Endodermal cell (in vitro differentiated cells): ENCODE results near the gene EDEM3. TPM values are rescaled to one million over a fixed set of nuclear protein-coding genes. Genes with fewer than 3 reads are reported as not detected.
A peak's percentile ranks its signal among the peaks of the same experiment; 100 is the strongest.

Source experiments
- DNase-seq: peaks from one replicate; pipeline ENCODE4 v3.0.0-alpha.2; 2017
- H3K27ac ChIP-seq: 2 replicates; pipeline ENCODE4 v1.5.1; 2013; ENCODE audit warnings: mild to moderate bottlenecking, low read depth, low read length, moderate library complexity
- H3K27me3 ChIP-seq: 2 replicates; pipeline ENCODE4 v1.6.1; 2013; ENCODE audit warnings: mild to moderate bottlenecking, low read length, moderate library complexity; ENCODE audit not compliant: insufficient read depth, control insufficient read depth, poor library complexity, severe bottlenecking
- H3K36me3 ChIP-seq: 2 replicates; pipeline ENCODE4 v1.7.0; 2013; ENCODE audit warnings: mild to moderate bottlenecking, low read length, moderate library complexity; ENCODE audit not compliant: control insufficient read depth, insufficient read depth
- H3K4me1 ChIP-seq: one replicate; pipeline ENCODE4 v1.7.0; 2013; ENCODE audit warnings: low read length; ENCODE audit not compliant: control insufficient read depth, insufficient read depth
- H3K4me3 ChIP-seq: 2 replicates; pipeline ENCODE4 v1.5.1; 2013; ENCODE audit warnings: mild to moderate bottlenecking, low read length, moderate library complexity
- H3K9ac ChIP-seq: 2 replicates; pipeline ENCODE4 v1.6.1; 2013; ENCODE audit warnings: mild to moderate bottlenecking, low read length, moderate library complexity; ENCODE audit not compliant: poor library complexity, severe bottlenecking; ENCODE audit errors: extremely low read depth
- H3K9me3 ChIP-seq: 2 replicates; pipeline ENCODE4 v1.6.1; 2013; ENCODE audit warnings: mild to moderate bottlenecking, low read length, moderate library complexity; ENCODE audit not compliant: control insufficient read depth
- H3K27ac Mint-ChIP-seq: 2 replicates; pipeline ENCODE4 v1.8.0; 2020; ENCODE audit warnings: mixed read lengths
- H3K27me3 Mint-ChIP-seq: 2 replicates; pipeline ENCODE4 v1.8.0; 2021; ENCODE audit warnings: mild to moderate bottlenecking, mixed read lengths; ENCODE audit not compliant: insufficient read depth
- H3K36me3 Mint-ChIP-seq: 2 replicates; pipeline ENCODE4 v1.8.0; 2020; ENCODE audit warnings: low read depth, mixed read lengths
- H3K4me1 Mint-ChIP-seq: 2 replicates; pipeline ENCODE4 v1.8.0; 2020; ENCODE audit warnings: mixed read lengths
- H3K4me3 Mint-ChIP-seq: 2 replicates; pipeline ENCODE4 v1.8.0; 2020; ENCODE audit warnings: mild to moderate bottlenecking, moderate library complexity, mixed read lengths
- H3K9me3 Mint-ChIP-seq: 2 replicates; pipeline ENCODE4 v1.8.0; 2020; ENCODE audit warnings: mild to moderate bottlenecking, mixed read lengths
- CTCF ChIP-seq: fragments of 200-600 bp; sonication (generic); conservative IDR thresholded peaks from 2 replicates; pipeline ENCODE4 v1.5.0; 2021; ENCODE audit warnings: antibody characterized with exemption, mild to moderate bottlenecking
- WGBS, 2 experiments: methylation state at CpG; one replicate each; pipeline versions ENCODE4 v1.1.5 to v1.1.7; 2013; ENCODE audit warnings: missing lambda C conversion rate in 2 of 2, mixed read lengths in 1 of 2; ENCODE audit not compliant: insufficient coverage in 1 of 2, insufficient read length in 1 of 2; 5-methylcytosine and 5-hydroxymethylcytosine counted together
- total RNA-seq, 2 donors: library from RNA; stranded (reverse); fragmentation: NEBNext Ultra II Directional in 1 of 2; extraction: Animal tissue kit (Norgen Biotek cat#: 25700) in 1 of 2; gene quantifications; 2 replicates in 1 of 2; 3 replicates in 1 of 2; pipeline ENCODE4 v1.2.1, GENCODE V29; 2021

Gene EDEM3
- total RNA-seq, 2 donors from 2014 or later, result 17.0 to 22.0 TPM

GRCh38 chr1:184698016-184698415, 56.6 kb downstream of the EDEM3 start:
- DNase-seq, result no peak
- peaks cover 60% of the 10 kb centered on the region for H3K4me1 Mint-ChIP-seq
- Histone ChIP-seq H3K36me3 (peaks cover 22% of the 10 kb centered on the region), H3K9ac (no peak overlapping the region), H3K4me3 (no peak overlapping the region), H3K27me3 (no peaks in the 10 kb centered on the region), H3K4me1 (peaks cover 19% of the 10 kb centered on the region), H3K9me3 (no peaks in the 10 kb centered on the region), H3K27ac (no peak overlapping the region)
- H3K9me3 Mint-ChIP-seq, result no peaks in the 10 kb centered on the region
- no peak for TF ChIP-seq CTCF
- no peak overlapping the region for H3K27ac Mint-ChIP-seq
- H3K4me3 Mint-ChIP-seq, result no peak overlapping the region
- H3K36me3 Mint-ChIP-seq, result no peaks in the 10 kb centered on the region
- H3K27me3 Mint-ChIP-seq, result no peaks in the 10 kb centered on the region
- 76 to 94% methylated on average over 2 to 3 of the region's 3 CpGs for WGBS, 2 experiments

GRCh38 chr1:184696403-184696802, 58.3 kb downstream of the EDEM3 start:
- peaks cover 65% of the 10 kb centered on the region for H3K4me1 Mint-ChIP-seq
- H3K27me3 Mint-ChIP-seq, result no peaks in the 10 kb centered on the region
- no peak overlapping the region for H3K9ac ChIP-seq
- DNase-seq, result peak; percentile 62
- 55% methylated on average over 3 of the region's 3 CpGs; no CpG with 5 or more reads in 1 of the 2 experiments for WGBS, 2 experiments
- no peak overlapping the region for H3K27ac ChIP-seq
- H3K27me3 ChIP-seq, result no peaks in the 10 kb centered on the region
- peaks cover 8% of the 10 kb centered on the region for H3K36me3 ChIP-seq
- peak overlapping the region; percentile 15 for H3K4me3 Mint-ChIP-seq
- no peaks in the 10 kb centered on the region for H3K9me3 Mint-ChIP-seq
- no peak for TF ChIP-seq CTCF
- H3K4me3 ChIP-seq, result peak overlapping the region; percentile 46
- H3K9me3 ChIP-seq, result no peaks in the 10 kb centered on the region
- no peaks in the 10 kb centered on the region for H3K36me3 Mint-ChIP-seq
- peak overlapping the region; percentile 87 for H3K27ac Mint-ChIP-seq
- peaks cover 19% of the 10 kb centered on the region for H3K4me1 ChIP-seq

- no peaks in the 10 kb centered on the region for H3K9me3 Mint-ChIP-seq
- H3K27me3 Mint-ChIP-seq, result no peaks in the 10 kb centered on the region
- no peak for DNase-seq
- no peaks in the 10 kb centered on the region for H3K36me3 Mint-ChIP-seq
- H3K9me3 ChIP-seq, result no peaks in the 10 kb centered on the region
- no peak overlapping the region for H3K4me3 ChIP-seq
- H3K27ac Mint-ChIP-seq, result no peak overlapping the region
- H3K27me3 ChIP-seq, result no peaks in the 10 kb centered on the region
- TF ChIP-seq CTCF, result no peak
- H3K27ac ChIP-seq, result no peak overlapping the region
- H3K36me3 ChIP-seq, result peaks cover 5% of the 10 kb centered on the region
- H3K4me3 Mint-ChIP-seq, result no peak overlapping the region
- H3K4me1 Mint-ChIP-seq, result peaks cover 65% of the 10 kb centered on the region
- H3K4me1 ChIP-seq, result peaks cover 19% of the 10 kb centered on the region
- no peak overlapping the region for H3K9ac ChIP-seq
- WGBS, 2 experiments, result 91 to 94% methylated on average over 3 to 5 of the region's 5 CpGs
Measured at GRCh38 chr1:184695023-184695422, 59.6 kb downstream of the EDEM3 start.
